NCI-H460 (cell line): ENCODE results near the gene CD200. TPM values are rescaled to one million over a fixed set of nuclear protein-coding genes. Genes with fewer than 3 reads are reported as not detected.

Experiments used
- DNase-seq: peaks from one replicate; pipeline ENCODE4 v3.0.0-alpha.2; 2016; ENCODE audit warnings: low read depth; ENCODE audit errors: extremely low read depth
- total RNA-seq: library from RNA; depleted of rRNA; stranded (reverse); fragments of >200 nt; shearing (Covaris generic); gene quantifications from 2 replicates; pipeline ENCODE4 v1.2.3, GENCODE V29; 2014; rRNA removed

Gene CD200
- total RNA-seq, 1 experiment from 2014 or later, result not detected

DNA sequence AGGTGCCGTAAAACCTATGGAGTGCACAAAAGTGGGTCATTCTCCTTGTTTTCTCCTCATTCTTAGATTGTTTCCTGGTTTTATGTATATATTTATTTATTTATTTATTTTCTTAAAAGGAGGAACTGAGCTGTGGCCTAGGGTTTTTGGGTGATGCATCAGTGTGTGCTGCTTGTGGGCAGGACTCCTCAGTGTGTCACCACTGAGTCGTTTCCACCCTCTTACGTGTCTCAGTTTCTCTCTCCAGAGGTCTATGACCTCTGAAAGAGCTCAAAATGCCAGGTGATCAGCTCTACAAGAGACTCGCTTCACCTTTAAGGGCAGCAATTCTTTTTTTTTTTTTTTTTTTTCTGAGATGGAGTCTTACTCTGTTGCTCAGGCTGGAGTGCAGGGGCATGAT is 72.9 kb downstream of the CD200 start:
- no peak for DNase-seq

DNA sequence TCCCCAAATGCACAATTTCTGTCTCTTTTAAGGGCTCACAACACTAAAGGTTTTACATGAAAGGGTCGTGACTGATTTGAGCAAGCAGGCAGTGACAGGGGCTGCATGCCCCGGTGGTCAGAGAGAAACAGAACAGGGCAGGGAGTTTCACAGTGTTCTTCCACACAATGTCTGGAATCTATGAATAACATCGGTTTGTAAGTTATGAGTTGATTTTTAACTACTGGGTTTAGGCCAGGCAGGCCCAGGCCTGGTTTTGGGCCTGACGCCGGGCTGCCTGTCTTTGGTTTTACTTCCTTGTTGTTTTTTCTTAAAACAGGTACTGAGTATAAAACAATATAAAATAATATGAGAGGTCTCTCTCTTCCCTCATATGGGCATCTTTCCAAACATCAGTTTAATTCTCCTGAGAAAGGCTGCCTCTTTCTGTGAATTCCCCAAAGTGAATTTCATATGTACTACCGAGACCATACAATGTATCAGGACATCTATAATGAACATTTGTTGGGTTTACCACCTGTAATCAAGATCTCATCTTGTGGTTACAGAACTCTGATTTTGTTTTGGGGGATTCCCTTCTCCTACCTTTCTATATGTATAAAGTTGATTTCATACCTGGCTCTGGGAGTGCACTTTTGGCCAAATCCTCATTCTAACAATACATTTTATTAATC is 74.4 kb downstream of the CD200 start:
- no peak for DNase-seq

- DNase-seq, result no peak
Observed at GRCh38 chr3:112407888-112408702, 75.1 kb downstream of the CD200 start.

DNA sequence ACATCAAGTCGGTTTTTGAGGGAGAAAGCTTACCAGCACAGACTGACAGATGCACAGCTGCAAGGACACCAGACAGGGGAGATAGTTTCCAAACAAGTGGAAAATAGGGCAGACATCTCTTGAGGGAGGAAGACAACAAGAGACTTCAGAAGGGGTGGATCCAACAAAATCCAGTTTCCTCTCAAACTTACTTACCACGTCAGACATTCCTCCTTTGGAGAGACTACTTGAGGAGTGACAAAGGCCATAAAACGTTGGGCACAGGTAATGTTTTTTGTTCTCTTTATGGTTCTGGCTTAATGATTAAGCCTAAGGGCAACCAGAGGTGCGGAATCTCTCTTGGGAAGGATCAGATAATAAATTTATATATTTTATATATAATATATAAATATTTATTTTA is 76.1 kb downstream of the CD200 start:
- no peak for DNase-seq

DNA sequence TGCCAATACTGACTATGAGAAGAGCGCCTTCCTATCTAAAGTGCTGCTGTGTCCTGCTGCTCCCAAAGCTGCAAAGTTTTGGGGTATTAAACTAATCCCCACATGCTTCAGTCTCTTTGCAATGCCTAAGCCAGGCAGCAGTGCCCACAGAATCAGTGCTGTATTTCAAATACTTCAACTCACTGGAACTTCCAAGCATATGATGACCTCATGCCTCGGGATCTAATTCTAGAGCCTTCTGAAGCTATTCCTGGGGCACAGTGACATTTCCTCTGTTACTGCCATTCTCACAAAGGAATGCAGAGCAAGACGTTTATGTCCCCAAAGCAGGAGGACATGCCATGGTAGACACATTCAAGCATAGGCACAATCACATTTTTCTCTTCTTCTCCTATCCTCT is 78.5 kb downstream of the CD200 start:
- DNase-seq, result no peak

Other genes starting within 250 kb of the CD200 start
- gene C3orf52, start 246.8 kb upstream of the CD200 start, total RNA-seq, result 2.7 and 2.9 TPM in 2 replicates
- not detected in 2 replicates for gene GCSAM, start 199.9 kb upstream of the CD200 start, total RNA-seq
- not detected in 2 replicates for gene SLC9C1, start 38.9 kb upstream of the CD200 start, total RNA-seq
- gene BTLA, start 166.3 kb downstream of the CD200 start, total RNA-seq, result not detected in 2 replicates
- 42.6 and 47.7 TPM in 2 replicates for gene ATG3, start 228.8 kb downstream of the CD200 start, total RNA-seq
- gene SLC35A5, start 228.9 kb downstream of the CD200 start, total RNA-seq, result 23.9 and 36.5 TPM in 2 replicates